Measurements from ENCODE around the gene ZNF207. TPM values are rescaled to one million over a fixed set of nuclear protein-coding genes. Genes with fewer than 3 reads are reported as not detected.

Gene ZNF207
- total and polyA plus RNA-seq, 2 donors from 2014 or later = 54.3 to 150 TPM

DNA sequence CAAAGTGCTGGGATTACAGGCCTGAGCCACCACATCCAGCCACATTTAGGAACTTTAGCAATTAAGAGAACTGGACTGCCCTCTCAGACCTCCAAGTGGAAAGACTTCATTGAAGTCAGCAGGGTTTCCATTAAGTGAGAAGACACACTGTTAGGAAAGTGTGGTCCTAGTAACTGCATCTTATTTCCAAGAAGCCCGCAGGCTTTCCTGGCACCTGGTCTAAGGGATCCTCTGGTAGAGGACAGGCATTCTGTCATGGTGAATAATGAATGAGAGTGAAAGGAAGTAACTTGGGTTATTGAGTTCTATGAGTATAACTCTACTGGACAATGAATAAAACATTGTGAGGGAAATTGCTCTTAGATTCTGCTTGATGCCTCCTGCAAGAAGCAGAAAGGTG is 22.0 kb upstream of the ZNF207 start:
- intact Hi-C loops (cut with DNase I) = no loop called here
- H3K9me3 ChIP-seq (ENCODE audit: control insufficient read depth in 2 of 3, insufficient read depth in 1 of 3, low read length in 3 of 3) = no peaks in the 10 kb centered on the region
- H3K36me3 ChIP-seq (ENCODE audit: control insufficient read depth in 2 of 3, insufficient read depth in 3 of 3, low read length in 3 of 3) = no peaks in the 10 kb centered on the region
- H3K27ac ChIP-seq (ENCODE audit: low read depth in 2 of 2, low read length in 2 of 2) = no peak overlapping the region
- DNase-seq = no peak
- no peak for FAIRE-seq
- peaks cover 0 to 3% (median 0%) of the 10 kb centered on the region in 3 donors for H3K4me1 ChIP-seq (ENCODE audit: control insufficient read depth in 2 of 3, insufficient read depth in 2 of 3, low read depth in 1 of 3, low read length in 3 of 3)
- TF ChIP-seq, protein P1, sequence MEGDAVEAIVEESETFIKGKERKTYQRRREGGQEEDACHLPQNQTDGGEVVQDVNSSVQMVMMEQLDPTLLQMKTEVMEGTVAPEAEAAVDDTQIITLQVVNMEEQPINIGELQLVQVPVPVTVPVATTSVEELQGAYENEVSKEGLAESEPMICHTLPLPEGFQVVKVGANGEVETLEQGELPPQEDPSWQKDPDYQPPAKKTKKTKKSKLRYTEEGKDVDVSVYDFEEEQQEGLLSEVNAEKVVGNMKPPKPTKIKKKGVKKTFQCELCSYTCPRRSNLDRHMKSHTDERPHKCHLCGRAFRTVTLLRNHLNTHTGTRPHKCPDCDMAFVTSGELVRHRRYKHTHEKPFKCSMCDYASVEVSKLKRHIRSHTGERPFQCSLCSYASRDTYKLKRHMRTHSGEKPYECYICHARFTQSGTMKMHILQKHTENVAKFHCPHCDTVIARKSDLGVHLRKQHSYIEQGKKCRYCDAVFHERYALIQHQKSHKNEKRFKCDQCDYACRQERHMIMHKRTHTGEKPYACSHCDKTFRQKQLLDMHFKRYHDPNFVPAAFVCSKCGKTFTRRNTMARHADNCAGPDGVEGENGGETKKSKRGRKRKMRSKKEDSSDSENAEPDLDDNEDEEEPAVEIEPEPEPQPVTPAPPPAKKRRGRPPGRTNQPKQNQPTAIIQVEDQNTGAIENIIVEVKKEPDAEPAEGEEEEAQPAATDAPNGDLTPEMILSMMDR (IDR thresholded peaks at IDR 0.05; ENCODE audit: borderline replicate concordance, extremely low read depth, insufficient read depth) = no peak
- no peak overlapping the region for H3K9ac ChIP-seq (ENCODE audit: low read length in 3 of 3)
- H3K4me3 ChIP-seq (ENCODE audit: low read length in 3 of 3) = no peak overlapping the region
- no peaks in the 10 kb centered on the region for H3K27me3 ChIP-seq (ENCODE audit: control insufficient read depth, insufficient read depth, low read length)

DNA sequence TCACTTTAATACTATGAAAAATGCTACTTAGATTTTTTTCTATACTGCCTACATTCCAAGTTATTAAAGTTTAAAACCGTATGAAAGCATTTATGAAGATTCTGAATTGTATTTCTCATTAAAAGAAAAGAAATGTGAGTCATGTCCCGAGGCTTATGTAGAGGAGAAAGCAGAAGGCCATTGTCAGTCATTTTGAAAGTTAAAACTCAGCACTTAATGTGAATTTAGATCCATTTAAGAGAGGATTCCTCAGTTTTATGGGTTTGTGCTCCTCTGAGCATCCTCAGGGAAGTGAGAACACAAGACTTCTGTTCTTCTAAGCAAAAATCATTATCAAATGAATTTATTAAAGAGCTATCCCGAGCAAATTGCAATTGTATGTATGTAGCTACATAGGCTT is 19.8 kb upstream of the ZNF207 start:
- no peak for FAIRE-seq
- intact Hi-C loops (cut with DNase I) = no loop called here
- no peak for DNase-seq

DNA sequence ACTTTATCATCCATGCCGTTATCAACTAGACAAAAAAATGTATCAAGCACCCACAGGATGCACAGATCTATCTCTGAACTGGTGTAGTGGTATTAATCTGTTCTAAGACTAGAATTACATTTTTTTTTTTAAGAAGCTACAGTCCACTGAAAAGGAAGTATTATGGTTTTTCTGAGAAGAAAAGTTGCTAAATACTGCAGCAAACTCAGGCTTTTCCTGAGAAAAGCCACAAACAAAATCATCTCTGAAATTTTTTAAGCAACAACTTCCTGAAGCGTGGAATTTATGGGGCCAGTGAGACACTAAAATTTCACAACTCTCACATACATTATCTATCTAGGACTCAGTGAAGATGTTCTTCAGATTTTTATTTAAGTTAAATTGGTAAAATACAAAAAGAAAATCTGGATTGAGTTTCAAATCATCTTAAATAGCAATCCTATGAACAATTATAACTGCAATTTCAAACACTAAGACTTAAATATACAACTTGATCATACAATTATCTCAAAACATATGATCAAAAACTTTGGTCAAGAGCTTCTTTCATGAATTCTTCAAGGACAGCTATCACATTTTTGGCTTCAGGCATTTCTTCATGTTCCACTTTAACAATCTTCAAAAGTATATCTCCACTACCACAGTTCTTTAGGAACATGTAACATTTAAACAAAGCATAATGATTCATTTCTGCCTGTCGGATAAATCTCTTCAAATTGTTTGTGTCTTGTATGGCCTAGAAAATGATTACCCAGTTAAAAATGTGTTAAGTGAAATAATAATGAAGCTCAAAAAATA is 18.5 kb upstream of the ZNF207 start:
- Histone ChIP-seq H3K27ac (ENCODE audit: low read depth in 2 of 2, low read length in 2 of 2) (no peak overlapping the region), H3K9me3 (ENCODE audit: control insufficient read depth in 2 of 3, insufficient read depth in 1 of 3, low read length in 3 of 3) (no peaks in the 10 kb centered on the region), H3K9ac (ENCODE audit: low read length in 3 of 3) (no peak overlapping the region), H3K4me1 (ENCODE audit: control insufficient read depth in 2 of 3, insufficient read depth in 2 of 3, low read depth in 1 of 3, low read length in 3 of 3) (no peaks in the 10 kb centered on the region), H3K27me3 (ENCODE audit: control insufficient read depth, insufficient read depth, low read length) (no peaks in the 10 kb centered on the region), H3K36me3 (ENCODE audit: control insufficient read depth in 2 of 3, insufficient read depth in 3 of 3, low read length in 3 of 3) (peaks cover 4 to 12% (median 7%) of the 10 kb centered on the region in 3 donors), H3K4me3 (ENCODE audit: low read length in 3 of 3) (no peak overlapping the region)
- TF ChIP-seq, protein P1 (IDR thresholded peaks at IDR 0.05; ENCODE audit: borderline replicate concordance, extremely low read depth, insufficient read depth) = no peak
- FAIRE-seq (no peak), DNase-seq (no peak)
- intact Hi-C loops (cut with DNase I) = no loop called here

More for the DNA sequence above, 19.8 kb upstream of the ZNF207 start:
- no peaks in the 10 kb centered on the region for H3K4me1 ChIP-seq (ENCODE audit: control insufficient read depth in 2 of 3, insufficient read depth in 2 of 3, low read depth in 1 of 3, low read length in 3 of 3)
- peaks cover 4 to 8% (median 7%) of the 10 kb centered on the region in 3 donors for H3K36me3 ChIP-seq (ENCODE audit: control insufficient read depth in 2 of 3, insufficient read depth in 3 of 3, low read length in 3 of 3)
- TF ChIP-seq, protein P1 (IDR thresholded peaks at IDR 0.05; ENCODE audit: borderline replicate concordance, extremely low read depth, insufficient read depth) = no peak
- H3K27ac ChIP-seq (ENCODE audit: low read depth in 2 of 2, low read length in 2 of 2) = no peak overlapping the region
- H3K4me3 ChIP-seq (ENCODE audit: low read length in 3 of 3) = no peak overlapping the region
- no peak overlapping the region for H3K9ac ChIP-seq (ENCODE audit: low read length in 3 of 3)
- H3K27me3 ChIP-seq (ENCODE audit: control insufficient read depth, insufficient read depth, low read length) = no peaks in the 10 kb centered on the region
- no peaks in the 10 kb centered on the region for H3K9me3 ChIP-seq (ENCODE audit: control insufficient read depth in 2 of 3, insufficient read depth in 1 of 3, low read length in 3 of 3)
